Ascending aorta (tissue), 2 donors: ENCODE results near the gene PPP6R1. TPM values are rescaled to one million over a fixed set of nuclear protein-coding genes. Genes with fewer than 3 reads are reported as not detected.
A peak's percentile ranks its signal among the peaks of the same experiment; 100 is the strongest.

Experiments used
- DNase-seq, 2 donors: peaks; one replicate each; pipeline ENCODE4 v3.0.0-alpha.2; 2019; ENCODE audit warnings: low spot score in 2 of 2
- H3K27ac ChIP-seq, 2 donors: fragments of 200-600 bp; sonication (generic); one replicate each; pipeline ENCODE4 v1.5.1; 2016 to 2017; ENCODE audit warnings: mild to moderate bottlenecking in 1 of 2
- H3K27me3 ChIP-seq: fragments of 200-600 bp; sonication (generic); one replicate; pipeline ENCODE4 v1.5.1; 2017
- H3K36me3 ChIP-seq, 2 donors: fragments of 200-600 bp; sonication (generic); one replicate each; pipeline ENCODE4 v1.5.1; 2016
- H3K4me1 ChIP-seq, 2 donors: fragments of 200-600 bp; sonication (generic); one replicate each; pipeline ENCODE4 v1.5.1; 2016 to 2017; ENCODE audit warnings: mild to moderate bottlenecking in 1 of 2
- H3K4me3 ChIP-seq, 2 donors: fragments of 200-600 bp; sonication (generic); one replicate each; pipeline ENCODE4 v1.5.1; 2016 to 2017; ENCODE audit warnings: mild to moderate bottlenecking in 1 of 2
- H3K9me3 ChIP-seq, 2 donors: fragments of 200-600 bp; sonication (generic); one replicate each; pipeline ENCODE4 v1.5.1; 2016
- CTCF ChIP-seq, 3 experiments: fragments of 200-600 bp in 2 of 3; fragments of 450-650 bp in 1 of 3; sonication (generic) in 2 of 3; IDR thresholded peaks; one replicate each; pipeline ENCODE4 v1.5.1; 2016 to 2019; ENCODE audit warnings: antibody characterized with exemption in 3 of 3, mild to moderate bottlenecking in 1 of 3, moderate library complexity in 1 of 3
- intact Hi-C: fragments of 100-400 bp; cut with DNase I; formaldehyde crosslinking; loops from one replicate; pipeline ENCODE4 v1.15.1; 2023
- total RNA-seq: library from RNA; depleted of rRNA; stranded (reverse); fragments of >200 nt; gene quantifications from one replicate; pipeline ENCODE4 v1.1.0, GENCODE V29; 2016

PPP6R1 gene
- total RNA-seq, 1 donor from 2014 or later, result 68.3 TPM

GRCh38 chr19:55198651-55199050 is 60.2 kb downstream of the PPP6R1 start:
- Histone ChIP-seq H3K4me1 (no peaks in the 10 kb centered on the region), H3K4me3 (no peak overlapping the region), H3K27ac (no peak overlapping the region), H3K9me3 (no peaks in the 10 kb centered on the region), H3K36me3 (no peaks in the 10 kb centered on the region), H3K27me3 (no peaks in the 10 kb centered on the region)
- TF ChIP-seq CTCF (IDR thresholded peaks at IDR 0.05), result no peak
- DNase-seq, result no peak
- intact Hi-C loops, result no loop called here

GRCh38 chr19:55197528-55197927 is 61.3 kb downstream of the PPP6R1 start:
- Histone ChIP-seq H3K27ac (no peak overlapping the region), H3K36me3 (no peaks in the 10 kb centered on the region), H3K27me3 (no peaks in the 10 kb centered on the region), H3K9me3 (no peaks in the 10 kb centered on the region), H3K4me3 (no peak overlapping the region), H3K4me1 (no peaks in the 10 kb centered on the region)
- no peak for DNase-seq
- intact Hi-C loops, result no loop called here
- no peak for TF ChIP-seq CTCF (IDR thresholded peaks at IDR 0.05)

GRCh38 chr19:55196803-55197202 is 62.0 kb downstream of the PPP6R1 start:
- Histone ChIP-seq H3K4me3 (no peak overlapping the region), H3K27ac (no peak overlapping the region), H3K27me3 (no peaks in the 10 kb centered on the region), H3K9me3 (no peaks in the 10 kb centered on the region), H3K4me1 (no peaks in the 10 kb centered on the region), H3K36me3 (no peaks in the 10 kb centered on the region)
- DNase-seq, result no peak
- intact Hi-C loops, result no loop called here
- no peak for TF ChIP-seq CTCF (IDR thresholded peaks at IDR 0.05)

GRCh38 chr19:55193481-55193880 is 65.3 kb downstream of the PPP6R1 start:
- no peak for DNase-seq
- H3K36me3 ChIP-seq, result no peaks in the 10 kb centered on the region
- intact Hi-C loops, result no loop called here
- no peak overlapping the region for H3K27ac ChIP-seq
- H3K4me1 ChIP-seq, result no peaks in the 10 kb centered on the region
- H3K27me3 ChIP-seq, result no peaks in the 10 kb centered on the region
- H3K4me3 ChIP-seq, result no peak overlapping the region
- H3K9me3 ChIP-seq, result no peaks in the 10 kb centered on the region
- no peak for TF ChIP-seq CTCF (IDR thresholded peaks at IDR 0.05)

GRCh38 chr19:55189403-55189835 is 69.4 kb downstream of the PPP6R1 start:
- Histone ChIP-seq H3K4me3 (no peak overlapping the region), H3K4me1 (no peaks in the 10 kb centered on the region), H3K27me3 (no peaks in the 10 kb centered on the region), H3K9me3 (no peaks in the 10 kb centered on the region), H3K27ac (no peak overlapping the region), H3K36me3 (no peaks in the 10 kb centered on the region)
- intact Hi-C loops, result no loop called here
- peak in 1 of 2 donors; percentile 17 for DNase-seq
- TF ChIP-seq CTCF (IDR thresholded peaks at IDR 0.05), result no peak

GRCh38 chr19:55188625-55189024 is 70.2 kb downstream of the PPP6R1 start:
- Histone ChIP-seq H3K4me1 (no peaks in the 10 kb centered on the region), H3K36me3 (no peaks in the 10 kb centered on the region), H3K4me3 (no peak overlapping the region), H3K27ac (no peak overlapping the region), H3K27me3 (no peaks in the 10 kb centered on the region), H3K9me3 (no peaks in the 10 kb centered on the region)
- DNase-seq, result no peak
- intact Hi-C loops, result no loop called here
- no peak for TF ChIP-seq CTCF (IDR thresholded peaks at IDR 0.05)
